ENCODE data around the gene SRCAP.

- TF ChIP-seq CTCF (IDR thresholded peaks at IDR 0.05; ENCODE audit: low read length) (no peak), EZH2phosphoT487 (IDR thresholded peaks at IDR 0.05; ENCODE audit: low read length) (no peak)
These were observed 68.9 kb downstream of the SRCAP start for GRCh38 chr16:30767767-30768465.

All from MM.1S (cell line).